HepG2 (cell line): ENCODE data around the gene MYO3B. TPM values are rescaled to one million over a fixed set of nuclear protein-coding genes. Genes with fewer than 3 reads are reported as not detected.

Experiments used
- ATAC-seq: fragments of 200-7000 bp; cut with Tn5 transposase; 3 replicates; pipeline ENCODE4 v1.9.1; 2020; ENCODE audit warnings: mild to moderate bottlenecking, moderate library complexity
- BruUV-seq: library from RNA; stranded (reverse); fragments of 400-500 nt; replicated peaks from 2 replicates; lab custom pipeline; 2021; lab: Mats Ljungman, UMichigan
- CTCF ChIA-PET: fragments of 300-600 bp; formaldehyde crosslinking; extraction: SDS; loops from one replicate; lab custom pipeline; 2021; ENCODE audit warnings: low total read pairs, inconsistent platforms, low intra/inter-chr PET ratio; lab: Yijun Ruan, JAX
- POLR2A ChIA-PET: fragments of 350-600 bp; sonication (Branson Sonifier 250); formaldehyde crosslinking; loops from one replicate; lab custom pipeline; 2020; ENCODE audit warnings: antibody characterized with exemption, inconsistent platforms; lab: Yijun Ruan, JAX
- DNase-seq: peaks from one replicate; pipeline ENCODE4 v3.0.0-alpha.2; 2015; ENCODE audit warnings: low spot score
- FAIRE-seq: peaks from 3 replicates; lab custom pipeline; 2011; peaks lifted over from hg19 to GRCh38; lab: Jason Lieb, UNC
- H2AFZ ChIP-seq: one replicate; pipeline ENCODE4 v1.6.1; 2011; ENCODE audit warnings: low read length, inconsistent platforms
- H3K27ac ChIP-seq: fragments of 300-600 bp; 3 replicates; pipeline ENCODE4 v1.8.0; 2011; ENCODE audit warnings: mixed run types, mild to moderate bottlenecking, mixed read lengths, low read length, inconsistent platforms; ENCODE audit not compliant: insufficient read depth; ENCODE audit errors: extremely low read length
- H3K27me3 ChIP-seq, 2 experiments: fragments of 200-600 bp in 1 of 2; 2 replicates in 1 of 2; 3 replicates in 1 of 2; pipeline versions ENCODE4 v1.6.0 to v1.8.0; 2011; ENCODE audit warnings: low read length in 2 of 2, mild to moderate bottlenecking in 2 of 2, moderate library complexity in 2 of 2, inconsistent platforms in 1 of 2; ENCODE audit not compliant: insufficient read depth in 2 of 2, control insufficient read depth in 1 of 2
- H3K36me3 ChIP-seq, 2 experiments: fragments of 200-600 bp in 1 of 2; replicated peaks in 1 of 2; 2 replicates in 1 of 2; 3 replicates in 1 of 2; pipeline versions ENCODE4 v1.5.1 to v1.8.0; 2011; ENCODE audit warnings: low read length in 2 of 2, inconsistent platforms in 1 of 2; ENCODE audit not compliant: insufficient read depth in 2 of 2, control insufficient read depth in 1 of 2
- H3K4me1 ChIP-seq: 2 replicates; pipeline ENCODE4 v1.5.1; 2012; ENCODE audit warnings: low read length, inconsistent platforms; ENCODE audit not compliant: insufficient read depth
- H3K4me2 ChIP-seq: 2 replicates; pipeline ENCODE4 v1.6.0; 2011; ENCODE audit warnings: low read depth, low read length, inconsistent platforms
- H3K4me3 ChIP-seq, 3 experiments: fragments of 200-600 bp in 1 of 3; sonication (generic), shearing (Covaris generic) in 1 of 3; replicated peaks in 1 of 3; 2 replicates each; pipeline ENCODE4 v1.5.1; 2011 to 2016; ENCODE audit warnings: low read length in 3 of 3, inconsistent platforms in 2 of 3, low read depth in 2 of 3, mild to moderate bottlenecking in 2 of 3, control low read depth in 1 of 3, mixed read lengths in 1 of 3; ENCODE audit not compliant: insufficient read depth in 1 of 3
- H3K79me2 ChIP-seq: one replicate; pipeline ENCODE4 v1.6.1; 2011; ENCODE audit warnings: low read length, inconsistent platforms; ENCODE audit not compliant: insufficient read depth
- H3K9ac ChIP-seq: 2 replicates; pipeline ENCODE4 v1.6.0; 2011; ENCODE audit warnings: mild to moderate bottlenecking, low read depth, low read length, inconsistent platforms; ENCODE audit not compliant: insufficient read depth
- H3K9me3 ChIP-seq: 2 replicates; pipeline ENCODE4 v1.5.1; 2012; ENCODE audit warnings: mild to moderate bottlenecking, low read length
- H4K20me1 ChIP-seq: 2 replicates; pipeline ENCODE4 v1.6.0; 2011; ENCODE audit warnings: inconsistent platforms, mild to moderate bottlenecking, low read length, moderate library complexity; ENCODE audit not compliant: insufficient read depth
- BRCA1 ChIP-seq: sonication (generic); formaldehyde crosslinking; IDR thresholded peaks from 2 replicates; pipeline ENCODE4 v1.4.0; 2020; ENCODE audit warnings: missing genetic modification reagents
- HES4 ChIP-seq: sonication (generic); formaldehyde crosslinking; IDR thresholded peaks from 2 replicates; pipeline ENCODE4 v1.9.0; 2021; ENCODE audit warnings: mild to moderate bottlenecking, missing genetic modification reagents, borderline replicate concordance
- MYNN ChIP-seq: sonication (generic); formaldehyde crosslinking; IDR thresholded peaks from 2 replicates; pipeline ENCODE4 v1.4.0; 2020; ENCODE audit warnings: mild to moderate bottlenecking, low read depth, missing genetic modification reagents
- NFE2 ChIP-seq: sonication (generic); formaldehyde crosslinking; IDR thresholded peaks from 2 replicates; pipeline ENCODE4 v1.4.0; 2020; ENCODE audit warnings: missing genetic modification reagents
- NFIB ChIP-seq: sonication (generic); formaldehyde crosslinking; IDR thresholded peaks from 2 replicates; pipeline ENCODE4 v1.9.0; 2021; ENCODE audit warnings: missing genetic modification reagents, mild to moderate bottlenecking, borderline replicate concordance
- SIX4 ChIP-seq: sonication (generic); formaldehyde crosslinking; IDR thresholded peaks from 2 replicates; pipeline ENCODE4 v1.4.0; 2020; ENCODE audit warnings: missing genetic modification reagents
- ZNF180 ChIP-seq: sonication (generic); formaldehyde crosslinking; IDR thresholded peaks from 2 replicates; pipeline ENCODE4 v1.4.0; 2020; ENCODE audit warnings: low read depth, missing genetic modification reagents, borderline replicate concordance
- ZNF446 ChIP-seq: sonication (generic); formaldehyde crosslinking; IDR thresholded peaks from 2 replicates; pipeline ENCODE4 v1.5.0; 2020; ENCODE audit warnings: mild to moderate bottlenecking, missing genetic modification reagents
- ZSCAN30 ChIP-seq: sonication (generic); formaldehyde crosslinking; IDR thresholded peaks from 2 replicates; pipeline ENCODE4 v1.5.0; 2020; ENCODE audit warnings: mild to moderate bottlenecking, missing genetic modification reagents
- WGBS: methylation state at CpG from one replicate; pipeline ENCODE4 v1.1.6; 2017; ENCODE audit warnings: low lambda C conversion rate; 5-methylcytosine and 5-hydroxymethylcytosine counted together
- in situ Hi-C: cut with HindIII; loops from 2 replicates; pipeline ENCODE4 v1.10.0; 2017; ENCODE audit warnings: low pct_unique_long_range_greater_than_20kb; ENCODE audit not compliant: extremely low pct_ligation_motif_present
- intact Hi-C: fragments of 100-400 bp; cut with micrococcal nuclease; formaldehyde crosslinking; loops from one replicate; pipeline ENCODE4 v1.10.0; 2022; ENCODE audit not compliant: unreplicated experiment
- polyA plus RNA-seq, 8 experiments: library from polyadenylated mRNA; depleted of rRNA in 3 of 8; stranded (reverse) in 7 of 8; unstranded in 1 of 8; fragments of >200 nt; fragmentation: Illumina TruSeq in 4 of 8; extraction: Trizol in 4 of 8; gene quantifications; 2 replicates each; pipeline versions ENCODE4 v1.2.1 to v1.2.3, GENCODE V29; 2011 to 2016; ENCODE audit warnings: low read depth in 4 of 8, missing spikeins in 1 of 8, mixed read lengths in 1 of 8; ENCODE audit not compliant: insufficient read depth in 1 of 8
- total RNA-seq, 5 experiments: library from RNA; depleted of rRNA; stranded (reverse); fragments of >200 nt; fragmentation: Illumina TruSeq; extraction: Trizol; gene quantifications; 2 replicates each; pipeline ENCODE4 v1.2.3, GENCODE V29; 2016; ENCODE audit warnings: low read depth in 1 of 5
- TF ChIP-seq, protein P1 (sequence below): fragments of 450-650 bp; IDR thresholded peaks from 2 replicates; pipeline ENCODE4 v1.6.1; 2017
- TF ChIP-seq, protein P2 (sequence below): IDR thresholded peaks from 2 replicates; pipeline ENCODE4 v1.6.1; 2016; ENCODE audit warnings: low read depth, control low read depth
- TF ChIP-seq, protein P3 (sequence below): sonication (generic); formaldehyde crosslinking; IDR thresholded peaks from 2 replicates; pipeline ENCODE4 v1.8.1; 2023; ENCODE audit warnings: mild to moderate bottlenecking, moderate library complexity, missing genetic modification reagents
- TF ChIP-seq, protein P4 (sequence below): sonication (generic); formaldehyde crosslinking; conservative IDR thresholded peaks from 2 replicates; pipeline ENCODE4 v1.5.0; 2020; ENCODE audit warnings: missing genetic modification reagents
- TF ChIP-seq, protein P5 (sequence below): sonication (generic); formaldehyde crosslinking; IDR thresholded peaks from 2 replicates; pipeline ENCODE4 v1.9.0; 2021; ENCODE audit warnings: missing genetic modification reagents, borderline replicate concordance
- TF ChIP-seq, protein P6 (sequence below): sonication (generic); formaldehyde crosslinking; IDR thresholded peaks from 2 replicates; pipeline ENCODE4 v1.8.0; 2022; ENCODE audit warnings: missing genetic modification reagents, mild to moderate bottlenecking, borderline replicate concordance

Gene MYO3B
- total and polyA plus RNA-seq, 2 of the 13 experiments (the other 11 are each of a cell fraction or from before 2014, with no cell fraction given): 0.01 TPM; not detected in 1

DNA sequence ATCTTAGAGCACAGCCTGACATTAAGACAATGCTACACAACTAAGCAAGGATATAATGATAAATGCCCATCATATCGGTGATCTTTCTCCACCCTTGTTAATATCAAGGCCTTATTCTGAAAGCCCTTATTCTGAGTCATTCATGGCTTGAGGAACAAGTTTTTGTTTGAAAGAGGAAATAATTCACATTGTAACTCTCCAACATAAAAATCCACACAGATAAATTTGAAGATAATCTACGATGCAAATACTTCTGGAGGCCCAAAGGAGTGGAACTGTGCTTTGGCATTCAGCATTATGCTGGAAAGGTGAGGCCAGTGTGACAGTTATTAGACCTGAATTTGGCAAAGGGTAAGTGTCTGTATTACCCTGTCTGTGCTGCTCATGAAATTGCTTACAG lies 227.4 kb downstream of the MYO3B start:
- no peak for DNase-seq
- Histone ChIP-seq H3K4me2 (no peak overlapping the region), H3K9ac (no peak overlapping the region), H4K20me1 (no peaks in the 10 kb centered on the region), H3K27me3 (peaks cover 2 to 59% of the 10 kb centered on the region in 2 experiments), H2AFZ (no peak overlapping the region)
- POLR2A ChIA-PET: no interaction called here
- CTCF ChIA-PET: no interaction called here
- TF ChIP-seq NFIB (CRISPR knock-in tag): no peak
- no peak for TF ChIP-seq ZNF180
- TF ChIP-seq, protein P1, sequence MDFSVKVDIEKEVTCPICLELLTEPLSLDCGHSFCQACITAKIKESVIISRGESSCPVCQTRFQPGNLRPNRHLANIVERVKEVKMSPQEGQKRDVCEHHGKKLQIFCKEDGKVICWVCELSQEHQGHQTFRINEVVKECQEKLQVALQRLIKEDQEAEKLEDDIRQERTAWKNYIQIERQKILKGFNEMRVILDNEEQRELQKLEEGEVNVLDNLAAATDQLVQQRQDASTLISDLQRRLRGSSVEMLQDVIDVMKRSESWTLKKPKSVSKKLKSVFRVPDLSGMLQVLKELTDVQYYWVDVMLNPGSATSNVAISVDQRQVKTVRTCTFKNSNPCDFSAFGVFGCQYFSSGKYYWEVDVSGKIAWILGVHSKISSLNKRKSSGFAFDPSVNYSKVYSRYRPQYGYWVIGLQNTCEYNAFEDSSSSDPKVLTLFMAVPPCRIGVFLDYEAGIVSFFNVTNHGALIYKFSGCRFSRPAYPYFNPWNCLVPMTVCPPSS: no peak
- no peak for TF ChIP-seq NFE2 (CRISPR knock-in tag)
- TF ChIP-seq, protein P2, sequence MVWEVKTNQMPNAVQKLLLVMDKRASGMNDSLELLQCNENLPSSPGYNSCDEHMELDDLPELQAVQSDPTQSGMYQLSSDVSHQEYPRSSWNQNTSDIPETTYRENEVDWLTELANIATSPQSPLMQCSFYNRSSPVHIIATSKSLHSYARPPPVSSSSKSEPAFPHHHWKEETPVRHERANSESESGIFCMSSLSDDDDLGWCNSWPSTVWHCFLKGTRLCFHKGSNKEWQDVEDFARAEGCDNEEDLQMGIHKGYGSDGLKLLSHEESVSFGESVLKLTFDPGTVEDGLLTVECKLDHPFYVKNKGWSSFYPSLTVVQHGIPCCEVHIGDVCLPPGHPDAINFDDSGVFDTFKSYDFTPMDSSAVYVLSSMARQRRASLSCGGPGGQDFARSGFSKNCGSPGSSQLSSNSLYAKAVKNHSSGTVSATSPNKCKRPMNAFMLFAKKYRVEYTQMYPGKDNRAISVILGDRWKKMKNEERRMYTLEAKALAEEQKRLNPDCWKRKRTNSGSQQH (CRISPR knock-in tag): no peak
- TF ChIP-seq, protein P3, sequence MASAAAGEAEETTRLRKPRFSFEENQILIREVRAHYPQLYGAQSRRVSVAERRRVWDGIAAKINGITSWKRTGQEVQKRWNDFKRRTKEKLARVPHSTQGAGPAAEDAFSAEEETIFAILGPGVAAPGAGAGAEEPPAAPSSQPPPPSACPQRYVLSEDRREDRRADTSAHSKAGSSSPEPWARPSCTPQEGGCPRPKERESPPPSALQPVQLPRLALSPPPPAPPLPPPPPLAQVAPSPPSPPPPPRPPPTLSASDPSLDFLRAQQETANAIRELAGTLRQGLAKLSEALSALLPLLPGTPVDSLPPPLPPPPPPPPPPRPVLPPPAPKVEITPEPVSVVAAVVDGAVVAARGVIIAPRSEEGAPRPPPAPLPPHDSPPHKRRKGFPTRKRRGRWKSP (CRISPR knock-in tag): no peak
- TF ChIP-seq ZSCAN30 (CRISPR knock-in tag): no peak
- no peak for TF ChIP-seq ZNF446 (CRISPR knock-in tag)
- TF ChIP-seq BRCA1: no peak
- TF ChIP-seq, protein P4, sequence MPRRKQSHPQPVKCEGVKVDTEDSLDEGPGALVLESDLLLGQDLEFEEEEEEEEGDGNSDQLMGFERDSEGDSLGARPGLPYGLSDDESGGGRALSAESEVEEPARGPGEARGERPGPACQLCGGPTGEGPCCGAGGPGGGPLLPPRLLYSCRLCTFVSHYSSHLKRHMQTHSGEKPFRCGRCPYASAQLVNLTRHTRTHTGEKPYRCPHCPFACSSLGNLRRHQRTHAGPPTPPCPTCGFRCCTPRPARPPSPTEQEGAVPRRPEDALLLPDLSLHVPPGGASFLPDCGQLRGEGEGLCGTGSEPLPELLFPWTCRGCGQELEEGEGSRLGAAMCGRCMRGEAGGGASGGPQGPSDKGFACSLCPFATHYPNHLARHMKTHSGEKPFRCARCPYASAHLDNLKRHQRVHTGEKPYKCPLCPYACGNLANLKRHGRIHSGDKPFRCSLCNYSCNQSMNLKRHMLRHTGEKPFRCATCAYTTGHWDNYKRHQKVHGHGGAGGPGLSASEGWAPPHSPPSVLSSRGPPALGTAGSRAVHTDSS: no peak
- TF ChIP-seq, protein P5, sequence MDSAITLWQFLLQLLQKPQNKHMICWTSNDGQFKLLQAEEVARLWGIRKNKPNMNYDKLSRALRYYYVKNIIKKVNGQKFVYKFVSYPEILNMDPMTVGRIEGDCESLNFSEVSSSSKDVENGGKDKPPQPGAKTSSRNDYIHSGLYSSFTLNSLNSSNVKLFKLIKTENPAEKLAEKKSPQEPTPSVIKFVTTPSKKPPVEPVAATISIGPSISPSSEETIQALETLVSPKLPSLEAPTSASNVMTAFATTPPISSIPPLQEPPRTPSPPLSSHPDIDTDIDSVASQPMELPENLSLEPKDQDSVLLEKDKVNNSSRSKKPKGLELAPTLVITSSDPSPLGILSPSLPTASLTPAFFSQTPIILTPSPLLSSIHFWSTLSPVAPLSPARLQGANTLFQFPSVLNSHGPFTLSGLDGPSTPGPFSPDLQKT (CRISPR knock-in tag): no peak
- no peak for TF ChIP-seq SIX4 (CRISPR knock-in tag)
- TF ChIP-seq MYNN: no peak
- TF ChIP-seq, protein P6, sequence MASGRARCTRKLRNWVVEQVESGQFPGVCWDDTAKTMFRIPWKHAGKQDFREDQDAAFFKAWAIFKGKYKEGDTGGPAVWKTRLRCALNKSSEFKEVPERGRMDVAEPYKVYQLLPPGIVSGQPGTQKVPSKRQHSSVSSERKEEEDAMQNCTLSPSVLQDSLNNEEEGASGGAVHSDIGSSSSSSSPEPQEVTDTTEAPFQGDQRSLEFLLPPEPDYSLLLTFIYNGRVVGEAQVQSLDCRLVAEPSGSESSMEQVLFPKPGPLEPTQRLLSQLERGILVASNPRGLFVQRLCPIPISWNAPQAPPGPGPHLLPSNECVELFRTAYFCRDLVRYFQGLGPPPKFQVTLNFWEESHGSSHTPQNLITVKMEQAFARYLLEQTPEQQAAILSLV: no peak
- TF ChIP-seq HES4 (CRISPR knock-in tag): no peak
- TF ChIP-seq, all 625 proteins: peak for 0
- H3K79me2 ChIP-seq: no peaks in the 10 kb centered on the region
- no peak overlapping the region for H3K27ac ChIP-seq
- no peaks in the 10 kb centered on the region for H3K36me3 ChIP-seq
- H3K4me3 ChIP-seq: no peak overlapping the region
- BruUV-seq: no TSS peak
- ATAC-seq: no peak
- no peaks in the 10 kb centered on the region for H3K9me3 ChIP-seq
- peaks cover 12% of the 10 kb centered on the region for H3K4me1 ChIP-seq
- WGBS: 33% methylated on average over 2 of the region's 2 CpGs
- intact Hi-C loops (no loop called here), in situ Hi-C loops (loop anchor here (5.0 kb wide), 1 partner anchor 312 kb away; the partner anchor contains the start of gene SP5)
- no peak for FAIRE-seq
